HG03135 (cell line): ENCODE data around the gene DISC1.

Experiments used
- ATAC-seq: cut with Tn5 transposase; IDR thresholded peaks from one replicate; pipeline ENCODE4 v1.9.1; 2021; ENCODE audit warnings: mild to moderate bottlenecking, moderate library complexity; ENCODE audit not compliant: unreplicated experiment

DISC1 gene

DNA sequence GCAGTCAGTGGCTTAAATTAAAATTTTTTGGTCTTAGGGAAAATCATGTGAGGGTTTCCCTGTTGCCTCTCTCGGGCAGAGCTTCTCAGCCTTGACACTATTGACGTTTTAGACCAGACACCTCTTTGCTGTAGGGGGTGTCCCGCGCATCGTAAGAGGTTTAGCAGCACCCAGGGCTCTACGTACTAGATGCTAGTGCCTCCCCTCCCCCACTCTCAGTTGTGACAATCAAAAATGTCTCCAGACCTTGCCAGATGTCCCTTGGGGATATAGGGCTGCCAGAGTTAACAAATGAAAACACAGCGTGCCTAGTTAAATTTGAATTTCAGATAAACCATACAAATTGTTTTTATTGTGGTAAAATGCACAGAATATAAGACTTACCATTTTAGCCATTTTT, 293.3 kb downstream of the DISC1 start:
- ATAC-seq: no peak

DNA sequence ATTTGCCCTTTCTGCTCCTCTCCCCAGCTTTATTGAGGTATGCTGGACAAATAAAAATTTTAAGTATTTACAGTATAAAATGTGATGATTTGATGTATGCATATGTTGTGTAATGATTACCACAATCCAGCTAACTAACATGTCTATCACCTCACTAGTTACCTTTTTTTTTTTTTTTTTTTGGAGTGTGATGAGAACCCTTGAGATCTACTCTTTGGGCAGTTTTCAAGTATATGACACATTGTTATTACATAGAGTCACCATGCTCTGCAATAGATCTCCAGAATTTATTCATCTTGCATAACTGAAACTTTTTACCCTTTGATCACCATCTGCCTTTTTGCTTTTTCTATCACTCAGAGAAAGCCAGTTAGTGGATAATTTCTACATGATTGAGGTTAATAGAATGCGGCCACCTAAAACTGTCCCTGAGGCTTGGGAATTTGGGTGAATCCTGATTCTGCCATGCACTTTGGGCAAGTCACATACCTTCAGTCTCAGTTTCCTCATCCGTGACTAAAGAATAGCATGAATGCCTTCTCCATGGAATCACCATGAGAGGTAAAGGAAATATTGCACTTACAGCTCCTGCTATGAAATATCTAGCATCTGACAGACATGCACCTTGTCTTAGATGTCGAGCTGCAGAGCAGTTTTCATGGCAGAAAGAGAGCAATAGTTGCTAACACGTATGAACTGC, 295.2 kb downstream of the DISC1 start:
- no peak for ATAC-seq

- ATAC-seq: no peak
Observed at GRCh38 chr1:231923491-231924041, 297.0 kb downstream of the DISC1 start.

- no peak for ATAC-seq
Observed at GRCh38 chr1:231924180-231924579, 297.6 kb downstream of the DISC1 start.

GRCh38 chr1:231925864-231926263, 299.3 kb downstream of the DISC1 start:
- ATAC-seq: no peak

GRCh38 chr1:231926340-231926739, 299.8 kb downstream of the DISC1 start:
- no peak for ATAC-seq

GRCh38 chr1:231926933-231927332, 300.3 kb downstream of the DISC1 start:
- ATAC-seq: no peak

GRCh38 chr1:231927431-231927830, 300.8 kb downstream of the DISC1 start:
- no peak for ATAC-seq

GRCh38 chr1:231929311-231929710, 302.7 kb downstream of the DISC1 start:
- no peak for ATAC-seq

GRCh38 chr1:231930257-231930947, 303.8 kb downstream of the DISC1 start:
- no peak for ATAC-seq

DNA sequence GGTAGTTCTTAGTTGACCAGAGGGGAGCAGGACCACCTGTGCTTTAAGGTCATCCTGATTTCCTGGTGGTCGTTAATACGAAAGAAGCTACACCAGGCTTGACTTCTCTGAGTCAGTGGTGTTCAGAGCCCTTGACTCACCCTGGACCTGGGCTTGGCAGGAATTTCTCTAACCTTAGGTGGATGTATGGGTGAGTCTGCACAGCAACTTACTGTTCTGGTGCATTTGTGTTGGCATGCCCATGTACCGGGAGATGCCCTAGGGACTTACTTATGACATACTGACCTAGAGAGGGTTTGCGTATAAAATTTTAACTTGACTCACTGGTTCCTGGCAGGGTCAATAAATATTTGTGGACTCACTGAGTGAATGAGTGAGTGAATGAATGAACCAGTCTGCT, 304.6 kb downstream of the DISC1 start:
- no peak for ATAC-seq

DNA sequence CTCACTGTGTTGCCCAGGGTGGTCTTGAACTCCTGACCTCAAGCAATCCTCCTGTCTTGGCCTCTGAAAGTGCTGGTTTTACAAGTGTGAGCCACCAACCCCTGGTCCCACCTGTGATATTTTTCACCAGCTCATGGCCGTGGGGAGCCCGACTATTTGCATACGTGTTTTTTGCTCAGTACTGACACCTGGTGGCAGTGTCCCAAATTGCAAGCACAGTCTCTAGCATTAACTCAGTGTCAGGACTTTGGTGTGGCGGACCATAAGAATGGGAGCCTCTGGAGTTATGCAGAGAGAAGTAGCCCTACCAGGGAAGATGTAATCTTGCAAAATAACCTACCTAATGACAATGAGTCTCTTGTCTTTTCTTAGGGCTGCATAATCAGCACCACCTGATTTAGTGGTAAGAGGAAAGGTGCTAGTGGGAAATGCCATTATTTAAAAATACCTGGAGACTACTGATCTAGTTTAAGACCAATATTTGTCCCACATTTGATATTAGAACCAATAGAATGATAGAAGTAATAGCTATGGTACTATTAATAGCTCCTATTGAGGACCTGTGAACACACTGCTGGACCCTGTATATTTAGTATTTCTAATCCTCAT, 305.4 kb downstream of the DISC1 start:
- no peak for ATAC-seq

- no peak for ATAC-seq
Observed at GRCh38 chr1:231933711-231934626, 307.4 kb downstream of the DISC1 start.

GRCh38 chr1:231934797-231935196, 308.2 kb downstream of the DISC1 start:
- no peak for ATAC-seq

- ATAC-seq: no peak
Observed at GRCh38 chr1:231935856-231936255, 309.3 kb downstream of the DISC1 start.

- no peak for ATAC-seq
Observed at GRCh38 chr1:231936983-231937775, 310.6 kb downstream of the DISC1 start.

DNA sequence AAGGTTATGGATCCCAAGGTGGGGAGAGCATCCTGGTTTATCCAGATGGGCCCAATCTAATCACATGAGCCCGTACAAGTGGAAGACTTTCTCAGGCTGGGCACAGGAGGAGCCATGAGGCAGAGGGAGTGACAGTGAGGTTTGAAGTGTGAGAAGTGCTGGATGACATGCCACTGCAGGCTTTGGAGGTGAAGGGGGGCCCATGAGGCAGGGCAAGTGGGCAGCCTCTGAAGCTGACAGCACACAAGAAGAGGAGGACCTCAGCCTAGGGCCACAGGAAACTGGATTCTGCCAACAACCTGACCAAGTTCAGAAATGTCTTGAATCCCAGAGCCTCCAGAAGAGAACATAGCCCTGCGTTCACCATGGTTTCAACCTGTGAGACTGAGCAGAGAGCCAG, 311.6 kb downstream of the DISC1 start:
- no peak for ATAC-seq

GRCh38 chr1:231938711-231939110, 312.1 kb downstream of the DISC1 start:
- ATAC-seq: no peak

DNA sequence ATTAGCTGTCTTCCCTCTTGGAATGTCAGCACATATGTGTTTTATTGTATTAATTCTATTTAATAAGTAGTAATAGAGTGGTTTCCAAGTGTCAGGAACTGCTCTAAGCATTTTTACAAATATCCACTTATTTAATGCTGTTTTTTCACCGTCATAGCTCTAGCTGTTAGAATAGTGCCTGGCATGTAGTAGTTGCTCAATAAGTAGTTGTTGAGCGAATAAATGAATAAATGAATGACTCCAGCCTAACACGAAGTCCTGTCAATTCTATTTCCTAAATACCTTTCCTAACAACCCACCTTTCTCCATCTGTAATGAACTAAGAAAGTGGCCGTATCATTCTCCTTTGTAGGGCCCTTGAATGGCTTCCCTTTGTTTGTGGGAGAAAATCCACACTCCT, 312.5 kb downstream of the DISC1 start:
- no peak for ATAC-seq

GRCh38 chr1:231940116-231940515, 313.5 kb downstream of the DISC1 start:
- ATAC-seq: no peak
